ENCODE data around the gene P2RY13. TPM values are rescaled to one million over a fixed set of nuclear protein-coding genes. Genes with fewer than 3 reads are reported as not detected.

Gene P2RY13
- total RNA-seq, 2 experiments from 2014 or later: not detected

GRCh38 chr3:151306168-151306810 is 23.1 kb downstream of the P2RY13 start:
- Histone ChIP-seq H4K20me1 (ENCODE audit: insufficient read depth, low read length) (no peaks in the 10 kb centered on the region), H3K4me1 (ENCODE audit: insufficient read depth, low read length, poor library complexity, severe bottlenecking) (no peaks in the 10 kb centered on the region), H2AFZ (ENCODE audit: low read length) (no peak overlapping the region), H3K4me3 (ENCODE audit: low read depth, low read length, poor library complexity, severe bottlenecking) (no peak overlapping the region), H3K79me2 (ENCODE audit: insufficient read depth, low read depth, low read length) (no peaks in the 10 kb centered on the region), H3K27ac (ENCODE audit: low read depth, low read length, poor library complexity, severe bottlenecking) (no peak overlapping the region), H3K9me2 (ENCODE audit: insufficient read depth, low read length) (no peaks in the 10 kb centered on the region), H3K9me3 (ENCODE audit: low read length) (no peaks in the 10 kb centered on the region), H3K36me3 (ENCODE audit: insufficient read depth, low read length) (no peaks in the 10 kb centered on the region), H3K4me2 (ENCODE audit: low read length) (no peak overlapping the region)
- no peak for DNase-seq (ENCODE audit: low spot score)
- TF ChIP-seq EZH2phosphoT487 (IDR thresholded peaks at IDR 0.05; ENCODE audit: borderline replicate concordance, low read depth, low read length): no peak
- TF ChIP-seq, protein P1, sequence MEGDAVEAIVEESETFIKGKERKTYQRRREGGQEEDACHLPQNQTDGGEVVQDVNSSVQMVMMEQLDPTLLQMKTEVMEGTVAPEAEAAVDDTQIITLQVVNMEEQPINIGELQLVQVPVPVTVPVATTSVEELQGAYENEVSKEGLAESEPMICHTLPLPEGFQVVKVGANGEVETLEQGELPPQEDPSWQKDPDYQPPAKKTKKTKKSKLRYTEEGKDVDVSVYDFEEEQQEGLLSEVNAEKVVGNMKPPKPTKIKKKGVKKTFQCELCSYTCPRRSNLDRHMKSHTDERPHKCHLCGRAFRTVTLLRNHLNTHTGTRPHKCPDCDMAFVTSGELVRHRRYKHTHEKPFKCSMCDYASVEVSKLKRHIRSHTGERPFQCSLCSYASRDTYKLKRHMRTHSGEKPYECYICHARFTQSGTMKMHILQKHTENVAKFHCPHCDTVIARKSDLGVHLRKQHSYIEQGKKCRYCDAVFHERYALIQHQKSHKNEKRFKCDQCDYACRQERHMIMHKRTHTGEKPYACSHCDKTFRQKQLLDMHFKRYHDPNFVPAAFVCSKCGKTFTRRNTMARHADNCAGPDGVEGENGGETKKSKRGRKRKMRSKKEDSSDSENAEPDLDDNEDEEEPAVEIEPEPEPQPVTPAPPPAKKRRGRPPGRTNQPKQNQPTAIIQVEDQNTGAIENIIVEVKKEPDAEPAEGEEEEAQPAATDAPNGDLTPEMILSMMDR (conservative IDR thresholded peaks at IDR 0.05; ENCODE audit: low read length): no peak
- intact Hi-C loops (cut with micrococcal nuclease; ENCODE audit: unreplicated experiment): no loop called here
- no TSS peak for BruUV-seq (replicated peaks)
- POLR2A ChIA-PET: interaction anchor here (2.1 kb wide), 1 partner anchor 14 kb away, joined by 5 read pairs; no protein-coding TSS in a partner anchor
- CTCF ChIA-PET (ENCODE audit: unreplicated experiment): no interaction called here

- Histone ChIP-seq H3K4me3 (ENCODE audit: low read depth, low read length, poor library complexity, severe bottlenecking) (no peak overlapping the region), H2AFZ (ENCODE audit: low read length) (no peak overlapping the region), H3K27ac (ENCODE audit: low read depth, low read length, poor library complexity, severe bottlenecking) (no peak overlapping the region), H3K4me1 (ENCODE audit: insufficient read depth, low read length, poor library complexity, severe bottlenecking) (no peaks in the 10 kb centered on the region), H3K36me3 (ENCODE audit: insufficient read depth, low read length) (no peaks in the 10 kb centered on the region), H4K20me1 (ENCODE audit: insufficient read depth, low read length) (no peaks in the 10 kb centered on the region), H3K4me2 (ENCODE audit: low read length) (no peak overlapping the region), H3K9me3 (ENCODE audit: low read length) (no peaks in the 10 kb centered on the region), H3K9me2 (ENCODE audit: insufficient read depth, low read length) (no peaks in the 10 kb centered on the region), H3K79me2 (ENCODE audit: insufficient read depth, low read depth, low read length) (no peaks in the 10 kb centered on the region)
- intact Hi-C loops (cut with micrococcal nuclease; ENCODE audit: unreplicated experiment): no loop called here
- no peak for TF ChIP-seq EZH2phosphoT487 (IDR thresholded peaks at IDR 0.05; ENCODE audit: borderline replicate concordance, low read depth, low read length)
- TF ChIP-seq, protein P1 (conservative IDR thresholded peaks at IDR 0.05; ENCODE audit: low read length): no peak
- no TSS peak for BruUV-seq (replicated peaks)
- ChIA-PET CTCF (ENCODE audit: unreplicated experiment) (no interaction called here), POLR2A (interaction anchor here (0.6 to 2.1 kb wide), 2 partner anchors 13 to 246 kb away, joined by 3 to 5 read pairs; no protein-coding TSS in a partner anchor)
- DNase-seq (ENCODE audit: low spot score): no peak
Observed at GRCh38 chr3:151305775-151306151, 23.6 kb downstream of the P2RY13 start.

DNA sequence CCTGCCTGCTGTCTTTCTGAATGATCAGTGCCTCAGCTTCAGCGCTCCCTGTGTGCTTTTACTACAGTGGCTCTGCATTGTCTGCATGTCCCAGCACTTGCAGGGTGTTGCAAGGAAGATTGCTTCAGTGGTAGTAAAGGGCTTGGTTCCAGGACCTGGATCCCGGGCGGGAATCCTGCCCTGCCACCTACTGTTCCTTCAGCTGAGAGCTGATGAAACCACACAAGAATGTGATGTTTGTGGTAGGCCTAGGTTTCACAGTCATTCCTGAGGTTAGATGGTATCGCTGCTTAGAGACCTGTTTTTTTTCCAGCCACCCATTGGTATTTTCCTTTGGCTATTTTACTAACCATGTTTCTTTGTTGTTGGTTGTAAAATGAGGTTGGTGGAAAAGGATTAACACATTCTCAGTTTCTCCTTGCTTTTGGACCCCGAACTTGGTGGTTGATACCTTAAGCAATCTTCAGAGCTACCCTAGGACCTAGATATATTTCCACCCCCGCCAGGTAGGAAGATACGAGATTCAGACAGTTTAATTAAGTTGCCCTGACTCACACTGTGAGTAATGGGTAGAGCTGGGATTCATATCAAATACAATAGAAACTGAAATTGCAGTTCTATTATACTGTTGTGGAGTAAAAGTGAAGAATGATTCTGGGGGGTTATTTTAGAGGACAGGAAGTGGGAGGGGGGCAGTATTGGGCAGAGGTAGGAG is 24.1 kb downstream of the P2RY13 start:
- intact Hi-C loops (cut with micrococcal nuclease; ENCODE audit: unreplicated experiment): no loop called here
- POLR2A ChIA-PET: interaction anchor here (0.6 to 1.3 kb wide), 2 partner anchors 27 to 246 kb away, joined by 3 read pairs; no protein-coding TSS in a partner anchor

More for the DNA sequence above, 24.1 kb downstream of the P2RY13 start:
- no peak for DNase-seq (ENCODE audit: low spot score)
- Histone ChIP-seq H3K4me2 (ENCODE audit: low read length) (no peak overlapping the region), H3K79me2 (ENCODE audit: insufficient read depth, low read depth, low read length) (no peaks in the 10 kb centered on the region), H3K9me3 (ENCODE audit: low read length) (no peaks in the 10 kb centered on the region), H3K9me2 (ENCODE audit: insufficient read depth, low read length) (no peaks in the 10 kb centered on the region), H3K4me3 (ENCODE audit: low read depth, low read length, poor library complexity, severe bottlenecking) (no peak overlapping the region), H3K4me1 (ENCODE audit: insufficient read depth, low read length, poor library complexity, severe bottlenecking) (no peaks in the 10 kb centered on the region), H2AFZ (ENCODE audit: low read length) (no peak overlapping the region), H3K27ac (ENCODE audit: low read depth, low read length, poor library complexity, severe bottlenecking) (no peak overlapping the region), H4K20me1 (ENCODE audit: insufficient read depth, low read length) (no peaks in the 10 kb centered on the region), H3K36me3 (ENCODE audit: insufficient read depth, low read length) (no peaks in the 10 kb centered on the region)
- no TSS peak for BruUV-seq (replicated peaks)
- CTCF ChIA-PET (ENCODE audit: unreplicated experiment): no interaction called here
- TF ChIP-seq, protein P1 (conservative IDR thresholded peaks at IDR 0.05; ENCODE audit: low read length): no peak
- TF ChIP-seq EZH2phosphoT487 (IDR thresholded peaks at IDR 0.05; ENCODE audit: borderline replicate concordance, low read depth, low read length): no peak
